Activated naive CD8-positive, alpha-beta T cell (primary cell): ENCODE results near the gene CORIN.

ENCODE experiments used
- H3K27ac Mint-ChIP-seq: one replicate; pipeline ENCODE4 v1.8.0; 2021; ENCODE audit warnings: mixed read lengths
- H3K27me3 Mint-ChIP-seq: one replicate; pipeline ENCODE4 v1.8.0; 2021; ENCODE audit warnings: mixed read lengths
- H3K36me3 Mint-ChIP-seq: one replicate; pipeline ENCODE4 v1.8.0; 2021; ENCODE audit warnings: mixed read lengths
- H3K4me1 Mint-ChIP-seq: one replicate; pipeline ENCODE4 v1.8.0; 2021; ENCODE audit warnings: low read depth, mixed read lengths
- H3K4me3 Mint-ChIP-seq: one replicate; pipeline ENCODE4 v1.8.0; 2021; ENCODE audit warnings: mild to moderate bottlenecking, mixed read lengths
- H3K9me3 Mint-ChIP-seq: one replicate; pipeline ENCODE4 v1.8.0; 2021; ENCODE audit warnings: low read depth, mixed read lengths

Gene CORIN

DNA sequence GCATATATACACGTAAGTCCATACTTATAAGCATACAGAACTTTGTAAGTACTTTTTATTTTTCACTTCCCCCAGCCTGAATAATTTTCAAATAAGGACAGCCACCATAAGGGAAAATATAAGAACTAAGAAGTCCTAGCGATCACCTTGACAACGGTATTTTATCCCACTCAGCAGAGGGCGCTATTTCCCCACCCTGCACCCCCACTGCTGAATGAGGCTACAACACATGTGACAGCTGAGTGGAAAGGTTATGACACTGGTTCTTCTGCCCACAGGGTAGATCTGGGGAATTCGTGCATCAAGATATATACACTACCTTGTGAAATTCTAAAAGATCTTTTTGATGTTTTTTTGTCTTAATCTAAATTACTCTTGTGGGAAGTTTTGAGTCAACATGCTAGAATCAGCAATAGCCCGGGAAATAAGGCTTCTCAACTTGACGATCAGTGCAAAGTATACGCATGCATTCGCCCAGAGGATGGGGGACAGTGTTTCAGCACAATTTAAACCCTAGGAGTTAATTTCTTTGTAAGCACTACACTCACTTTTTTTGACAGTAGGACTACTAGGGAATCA lies 151.5 kb downstream of the CORIN start:
- Mint-ChIP-seq H3K4me1 (no peaks in the 10 kb centered on the region), H3K9me3 (no peaks in the 10 kb centered on the region), H3K36me3 (no peaks in the 10 kb centered on the region), H3K27me3 (peaks cover 5% of the 10 kb centered on the region), H3K4me3 (no peak overlapping the region), H3K27ac (no peak overlapping the region)

DNA sequence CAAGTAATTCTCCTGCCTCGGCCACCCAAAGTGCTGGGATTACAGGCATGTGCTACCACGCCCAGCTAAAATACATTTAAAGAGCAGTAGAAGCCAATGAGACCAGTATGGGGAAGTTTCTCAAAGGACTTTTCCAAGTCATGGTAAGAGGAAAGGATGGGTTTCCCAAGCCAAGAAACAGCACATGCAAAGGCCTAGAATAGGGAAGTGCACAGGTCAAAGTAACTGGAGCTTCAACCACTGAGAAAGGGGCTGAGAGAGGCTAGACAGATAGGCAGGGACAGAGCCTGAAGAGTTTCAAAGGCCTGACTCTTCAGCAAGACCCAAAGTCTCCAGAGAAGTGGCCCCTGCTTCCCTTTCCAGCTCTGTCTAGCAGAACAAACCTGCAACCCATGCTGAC lies 162.1 kb downstream of the CORIN start:
- Mint-ChIP-seq H3K4me1 (no peaks in the 10 kb centered on the region), H3K27ac (no peak overlapping the region), H3K36me3 (no peaks in the 10 kb centered on the region), H3K27me3 (peaks cover 8% of the 10 kb centered on the region), H3K9me3 (no peaks in the 10 kb centered on the region), H3K4me3 (no peak overlapping the region)

DNA sequence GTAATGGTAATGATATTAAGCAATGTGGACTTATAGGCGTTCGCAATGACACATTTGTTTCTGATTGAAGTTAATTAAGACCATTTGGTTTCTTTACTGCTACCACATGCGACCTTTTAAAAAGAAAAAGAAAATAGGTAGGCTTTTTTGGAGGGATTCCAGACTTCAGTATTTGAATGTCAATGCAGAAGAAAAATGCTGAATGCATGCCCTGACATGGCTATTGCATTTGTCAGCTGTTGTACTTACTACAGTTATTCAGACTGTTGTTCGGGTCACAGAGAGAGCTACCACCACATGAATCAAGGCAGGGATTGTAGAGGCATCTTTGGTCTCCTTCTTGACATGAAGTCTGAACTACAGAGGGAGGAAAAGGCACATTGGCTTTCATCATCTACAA lies 163.7 kb downstream of the CORIN start:
- H3K4me1 Mint-ChIP-seq, result no peaks in the 10 kb centered on the region
- H3K9me3 Mint-ChIP-seq, result no peaks in the 10 kb centered on the region
- no peak overlapping the region for H3K4me3 Mint-ChIP-seq
- no peak overlapping the region for H3K27ac Mint-ChIP-seq
- H3K27me3 Mint-ChIP-seq, result peaks cover 2% of the 10 kb centered on the region
- H3K36me3 Mint-ChIP-seq, result no peaks in the 10 kb centered on the region

GRCh38 chr4:47672696-47673095 lies 165.2 kb downstream of the CORIN start:
- no peaks in the 10 kb centered on the region for H3K9me3 Mint-ChIP-seq

GRCh38 chr4:47669946-47670345 lies 167.9 kb downstream of the CORIN start:
- H3K27ac Mint-ChIP-seq, result no peak overlapping the region
- H3K9me3 Mint-ChIP-seq, result no peaks in the 10 kb centered on the region
- H3K4me1 Mint-ChIP-seq, result peaks cover 2% of the 10 kb centered on the region
- H3K4me3 Mint-ChIP-seq, result no peak overlapping the region
- no peaks in the 10 kb centered on the region for H3K36me3 Mint-ChIP-seq
- H3K27me3 Mint-ChIP-seq, result peaks cover 7% of the 10 kb centered on the region

More at GRCh38 chr4:47672696-47673095, 165.2 kb downstream of the CORIN start:
- no peaks in the 10 kb centered on the region for H3K36me3 Mint-ChIP-seq
- peaks cover 5% of the 10 kb centered on the region for H3K27me3 Mint-ChIP-seq
- H3K4me3 Mint-ChIP-seq, result no peak overlapping the region
- peaks cover 2% of the 10 kb centered on the region for H3K4me1 Mint-ChIP-seq
- no peak overlapping the region for H3K27ac Mint-ChIP-seq

DNA sequence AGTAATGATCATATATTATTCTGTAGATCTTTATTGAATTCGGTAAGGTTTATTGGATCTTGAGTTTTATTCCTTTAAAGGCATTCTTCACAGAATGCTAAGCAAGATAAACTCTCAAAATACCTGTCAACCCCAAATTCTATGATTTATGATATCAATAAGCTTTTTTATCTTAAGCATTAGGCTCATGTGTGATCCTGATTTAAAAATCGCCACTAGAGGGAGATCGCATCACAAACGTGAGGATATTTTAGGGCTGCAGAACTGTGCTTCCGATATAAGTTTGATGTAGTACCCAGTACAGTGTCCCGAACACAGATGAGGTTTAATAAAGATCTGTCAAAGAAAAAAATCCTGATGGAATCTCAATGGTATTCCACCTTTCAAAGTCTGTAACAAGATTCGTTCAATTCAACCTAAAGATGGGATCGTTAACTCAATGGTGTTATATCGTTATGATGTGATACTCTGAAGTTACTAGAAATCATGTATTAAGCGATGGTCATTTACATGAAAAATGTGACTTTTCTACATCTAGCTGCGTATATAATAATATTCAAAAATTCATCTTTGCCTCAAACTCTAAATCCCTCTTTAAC lies 169.0 kb downstream of the CORIN start:
- H3K9me3 Mint-ChIP-seq, result no peaks in the 10 kb centered on the region
- no peak overlapping the region for H3K27ac Mint-ChIP-seq
- H3K27me3 Mint-ChIP-seq, result peaks cover 7% of the 10 kb centered on the region
- no peaks in the 10 kb centered on the region for H3K36me3 Mint-ChIP-seq
- H3K4me3 Mint-ChIP-seq, result no peak overlapping the region
- H3K4me1 Mint-ChIP-seq, result peaks cover 2% of the 10 kb centered on the region

DNA sequence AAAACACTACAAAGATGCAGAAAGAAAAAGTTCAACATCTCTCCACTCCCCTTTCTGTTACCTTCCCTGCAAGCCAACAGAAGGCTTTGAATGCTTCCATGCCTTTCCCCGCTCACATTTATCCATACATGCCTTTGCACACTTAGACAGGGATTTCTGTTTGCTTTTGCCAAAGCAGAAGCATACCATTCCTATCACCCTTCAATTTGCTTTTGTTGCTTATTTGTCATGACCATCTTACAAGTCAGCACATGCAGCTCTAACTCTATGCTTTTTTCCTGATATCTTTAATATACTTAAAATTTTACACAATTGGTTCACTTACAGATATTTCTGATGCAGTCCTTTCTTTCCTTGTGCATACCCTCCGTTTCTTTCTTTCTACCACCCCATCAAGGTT lies 169.6 kb downstream of the CORIN start:
- Mint-ChIP-seq H3K4me3 (no peak overlapping the region), H3K9me3 (no peaks in the 10 kb centered on the region), H3K36me3 (no peaks in the 10 kb centered on the region), H3K4me1 (peaks cover 2% of the 10 kb centered on the region), H3K27me3 (peaks cover 7% of the 10 kb centered on the region), H3K27ac (no peak overlapping the region)

- Mint-ChIP-seq H3K27me3 (peaks cover 7% of the 10 kb centered on the region), H3K4me3 (no peak overlapping the region), H3K9me3 (no peaks in the 10 kb centered on the region), H3K4me1 (peaks cover 2% of the 10 kb centered on the region), H3K36me3 (no peaks in the 10 kb centered on the region), H3K27ac (no peak overlapping the region)
Measured at GRCh38 chr4:47667552-47667951, 170.3 kb downstream of the CORIN start.

DNA sequence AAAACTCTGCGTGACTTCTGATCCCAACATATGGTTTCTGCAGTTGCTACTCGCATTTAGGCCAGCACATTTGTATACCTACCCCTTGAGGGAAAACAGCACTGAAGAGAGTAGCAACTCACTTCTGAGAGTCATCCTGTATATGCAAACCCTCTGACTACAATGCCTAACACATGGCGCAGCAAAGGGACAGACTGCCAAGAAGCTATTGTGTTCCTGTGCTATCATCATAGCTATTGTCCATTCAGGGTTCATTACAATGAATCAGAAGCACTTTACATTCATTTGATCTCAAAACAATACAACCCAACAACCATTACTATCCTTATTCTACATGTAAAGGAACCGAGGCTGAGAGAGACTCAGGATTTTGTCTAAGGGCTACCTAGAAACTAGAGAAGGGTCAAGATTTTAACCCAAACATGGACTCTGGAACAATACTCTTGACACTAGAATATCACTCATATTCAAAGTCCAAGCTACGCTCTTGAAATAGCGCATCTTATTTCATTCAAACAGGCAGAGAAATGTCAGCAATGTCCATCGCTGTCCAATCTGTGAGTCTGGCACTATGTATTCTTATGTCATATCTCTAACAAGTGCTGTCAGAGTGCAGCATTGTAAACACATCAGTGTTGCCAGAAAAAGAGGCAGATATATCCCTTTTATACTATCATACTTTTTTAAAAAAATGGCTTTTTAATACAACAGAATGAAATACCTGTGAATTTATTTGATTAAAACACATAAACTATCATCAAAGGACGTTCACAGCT lies 173.6 kb downstream of the CORIN start:
- no peak overlapping the region for H3K4me3 Mint-ChIP-seq
- H3K4me1 Mint-ChIP-seq, result peaks cover 2% of the 10 kb centered on the region
- H3K27ac Mint-ChIP-seq, result no peak overlapping the region

DNA sequence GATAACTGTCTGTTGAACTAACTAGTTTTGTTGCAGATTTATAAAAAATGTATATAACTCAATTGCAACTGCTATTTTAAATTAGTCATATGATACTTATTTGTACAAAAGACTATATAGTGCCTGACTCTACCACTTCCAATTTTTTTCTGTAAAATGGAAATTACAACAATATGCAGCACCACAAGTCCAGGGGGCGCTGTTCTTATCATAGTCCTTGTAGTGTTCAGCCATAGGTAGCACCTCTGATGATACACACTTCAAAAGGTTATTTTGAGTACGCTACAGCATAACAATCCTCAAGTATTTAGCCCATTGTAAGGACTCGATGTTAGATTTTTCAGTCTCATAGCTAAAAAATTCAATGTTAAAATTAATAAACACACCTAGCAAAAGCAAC lies 174.9 kb downstream of the CORIN start:
- H3K27me3 Mint-ChIP-seq, result peaks cover 2% of the 10 kb centered on the region

More for the DNA sequence above, 173.6 kb downstream of the CORIN start:
- Mint-ChIP-seq H3K27me3 (peaks cover 7% of the 10 kb centered on the region), H3K9me3 (no peaks in the 10 kb centered on the region), H3K36me3 (no peaks in the 10 kb centered on the region)

GRCh38 chr4:47661741-47662140 lies 176.1 kb downstream of the CORIN start:
- H3K27me3 Mint-ChIP-seq, result peaks cover under 1% of the 10 kb centered on the region
- H3K36me3 Mint-ChIP-seq, result peaks cover 1% of the 10 kb centered on the region
- no peaks in the 10 kb centered on the region for H3K9me3 Mint-ChIP-seq
- H3K4me1 Mint-ChIP-seq, result no peaks in the 10 kb centered on the region
- H3K4me3 Mint-ChIP-seq, result no peak overlapping the region
- H3K27ac Mint-ChIP-seq, result no peak overlapping the region

More for the DNA sequence above, 174.9 kb downstream of the CORIN start:
- Mint-ChIP-seq H3K4me1 (no peaks in the 10 kb centered on the region), H3K36me3 (no peaks in the 10 kb centered on the region), H3K9me3 (no peaks in the 10 kb centered on the region), H3K27ac (no peak overlapping the region), H3K4me3 (no peak overlapping the region)

DNA sequence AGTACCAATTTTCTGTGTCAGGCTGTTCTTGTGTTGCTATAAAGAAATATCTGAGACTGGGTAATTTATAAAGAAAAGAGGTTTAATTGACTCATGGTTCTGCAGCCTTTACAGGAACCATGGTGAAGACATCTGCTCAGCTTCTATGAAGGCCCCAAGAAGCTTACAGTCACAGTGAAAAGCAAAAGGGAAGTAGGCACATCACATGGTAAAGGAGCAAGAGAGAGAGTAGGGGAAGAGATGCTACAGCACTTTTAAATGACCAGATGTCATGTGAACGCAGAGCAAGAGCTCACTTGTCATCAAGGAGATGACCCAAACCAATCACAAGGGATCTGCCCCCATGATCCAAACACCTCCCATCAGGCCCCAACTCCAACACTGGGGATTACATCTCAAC lies 178.5 kb downstream of the CORIN start:
- Mint-ChIP-seq H3K9me3 (no peaks in the 10 kb centered on the region), H3K27me3 (peaks cover 1% of the 10 kb centered on the region), H3K36me3 (peaks cover 2% of the 10 kb centered on the region), H3K27ac (no peak overlapping the region), H3K4me3 (no peak overlapping the region), H3K4me1 (no peaks in the 10 kb centered on the region)

DNA sequence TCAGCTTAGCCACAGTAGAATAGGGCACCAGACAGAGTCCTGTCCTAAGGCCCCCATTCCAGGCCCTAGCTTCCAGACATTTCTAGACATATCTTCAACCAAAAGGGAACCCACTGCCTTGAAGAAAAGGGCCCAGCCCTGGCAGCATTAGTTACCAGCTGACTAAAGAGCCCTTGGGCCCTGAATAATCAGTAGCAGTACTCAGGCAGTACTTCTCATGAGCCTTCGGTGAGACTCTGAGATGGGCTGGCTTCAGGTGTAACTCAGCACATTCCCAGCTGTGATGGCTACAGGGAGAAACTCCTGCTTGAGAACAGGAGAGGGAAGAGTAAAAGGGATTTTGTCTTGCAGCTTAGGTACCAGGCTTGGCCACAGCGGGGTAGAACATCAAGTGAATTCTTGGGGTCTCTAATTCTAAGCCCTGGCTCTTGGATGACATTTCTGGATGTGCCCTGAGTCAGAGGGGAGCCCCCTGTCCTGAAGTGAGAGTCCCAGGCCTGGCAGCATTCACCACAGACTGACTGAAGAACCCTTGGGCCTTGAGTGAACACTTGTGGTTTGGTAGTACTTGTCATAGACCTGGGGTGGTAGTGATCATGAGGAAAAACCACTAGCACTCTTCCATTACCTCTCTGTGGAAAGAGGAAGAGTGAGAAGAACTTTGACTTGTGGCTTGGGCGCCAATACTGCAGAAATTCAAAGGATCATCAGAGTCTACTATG lies 182.7 kb downstream of the CORIN start:
- Mint-ChIP-seq H3K4me3 (no peak overlapping the region), H3K4me1 (no peaks in the 10 kb centered on the region), H3K27ac (no peak overlapping the region), H3K9me3 (no peaks in the 10 kb centered on the region), H3K36me3 (peaks cover 2% of the 10 kb centered on the region), H3K27me3 (peaks cover 5% of the 10 kb centered on the region)

DNA sequence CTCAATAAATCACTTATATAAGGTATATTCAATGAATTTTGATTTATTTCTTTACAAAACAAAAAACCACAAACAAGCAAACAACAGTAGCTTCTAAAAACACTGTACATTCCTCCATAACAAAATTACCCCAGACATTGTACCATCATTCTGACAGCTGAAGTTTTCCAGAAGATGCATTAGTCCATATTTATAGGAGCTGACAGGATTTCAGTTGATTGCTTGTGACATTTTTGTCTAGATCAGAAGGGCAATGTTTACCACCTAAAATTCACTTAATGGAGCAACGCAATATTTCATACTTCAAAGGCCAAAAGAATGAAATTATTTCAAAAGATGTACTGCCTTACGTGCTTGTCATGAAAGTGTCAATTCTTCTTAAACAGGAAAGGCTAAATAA lies 185.8 kb downstream of the CORIN start:
- H3K9me3 Mint-ChIP-seq, result no peaks in the 10 kb centered on the region

DNA sequence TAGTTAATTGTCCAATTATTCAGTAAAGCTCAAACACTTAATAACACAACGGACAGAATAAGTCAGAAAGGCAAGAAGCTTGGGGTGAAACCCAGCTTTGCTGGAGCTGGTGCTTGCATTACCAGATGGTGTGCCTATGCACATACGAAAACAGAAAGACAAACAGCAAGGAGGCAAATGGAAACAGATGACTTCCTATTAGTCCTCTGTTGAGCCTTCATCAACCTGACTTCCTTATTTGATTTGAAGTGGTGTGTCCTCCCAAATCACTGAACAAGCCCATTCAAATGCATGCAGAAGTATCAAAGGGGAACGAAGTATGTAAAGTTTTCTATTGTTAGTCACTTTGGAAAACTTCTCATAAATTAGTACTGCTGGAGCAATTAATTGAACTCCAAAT lies 186.6 kb downstream of the CORIN start:
- Mint-ChIP-seq H3K4me1 (no peaks in the 10 kb centered on the region), H3K36me3 (no peaks in the 10 kb centered on the region), H3K9me3 (no peaks in the 10 kb centered on the region), H3K27ac (no peak overlapping the region), H3K4me3 (no peak overlapping the region), H3K27me3 (peaks cover 8% of the 10 kb centered on the region)

More for the DNA sequence above, 185.8 kb downstream of the CORIN start:
- H3K4me3 Mint-ChIP-seq, result no peak overlapping the region
- no peaks in the 10 kb centered on the region for H3K4me1 Mint-ChIP-seq
- H3K36me3 Mint-ChIP-seq, result peaks cover 2% of the 10 kb centered on the region
- no peak overlapping the region for H3K27ac Mint-ChIP-seq
- peaks cover 9% of the 10 kb centered on the region for H3K27me3 Mint-ChIP-seq
